SU-DHL-6 (cell line): ENCODE results near the gene PLA2G5.
"Not testable (repeated sequence)": the region's sequence is repeated elsewhere in the genome, so short reads cannot be mapped to it uniquely, and the experiment has no call there.

Experiments used
- H2AFZ ChIP-seq: fragments of 200-600 bp; sonication (generic); 2 replicates; pipeline ENCODE4 v1.6.1; 2014; ENCODE audit warnings: low read depth, mild to moderate bottlenecking, moderate library complexity, mixed read lengths, antibody characterized with exemption, low read length; ENCODE audit not compliant: severe bottlenecking
- H3F3A ChIP-seq: fragments of 200-600 bp; shearing (Covaris generic); 2 replicates; pipeline ENCODE4 v1.6.0; 2016; ENCODE audit warnings: antibody characterized with exemption, mild to moderate bottlenecking; ENCODE audit not compliant: insufficient read depth
- H3K27ac ChIP-seq: fragments of 200-600 bp; sonication (generic); 2 replicates; pipeline ENCODE4 v1.5.1; 2016; ENCODE audit warnings: low read depth, mild to moderate bottlenecking, low read length, moderate library complexity, mixed read lengths
- H3K27me3 ChIP-seq: fragments of 200-600 bp; sonication (generic), shearing (Covaris generic); 2 replicates; pipeline ENCODE4 v1.6.0; 2014; ENCODE audit warnings: mild to moderate bottlenecking, low read length
- H3K36me3 ChIP-seq: fragments of 200-600 bp; sonication (generic); 2 replicates; pipeline ENCODE4 v1.6.1; 2014; ENCODE audit warnings: mild to moderate bottlenecking, low read length, mixed read lengths
- H3K4me2 ChIP-seq: fragments of 300-600, 200-600 bp; shearing (Covaris generic), sonication (generic); 2 replicates; pipeline ENCODE4 v1.6.0; 2014; ENCODE audit warnings: low read length, low read depth, mild to moderate bottlenecking; ENCODE audit not compliant: poor library complexity, severe bottlenecking
- H3K4me3 ChIP-seq: fragments of 200-600 bp; sonication (generic); 2 replicates; pipeline ENCODE4 v1.5.1; 2014; ENCODE audit warnings: antibody characterized with exemption, low read length, mild to moderate bottlenecking, mixed read lengths; ENCODE audit not compliant: insufficient read depth, poor library complexity, severe bottlenecking
- H3K79me2 ChIP-seq: fragments of 200-600 bp; sonication (generic); 2 replicates; pipeline ENCODE4 v1.6.1; 2014; ENCODE audit warnings: mild to moderate bottlenecking, low read length, moderate library complexity; ENCODE audit not compliant: insufficient read depth
- H3K9ac ChIP-seq: fragments of 200-600 bp; sonication (generic); 2 replicates; pipeline ENCODE4 v1.7.0; 2014; ENCODE audit warnings: mild to moderate bottlenecking, low read length
- H3K9me2 ChIP-seq: fragments of 200-600 bp; sonication (generic); replicated peaks from 2 replicates; pipeline ENCODE4 v1.6.1; 2014; ENCODE audit warnings: low read length; ENCODE audit not compliant: insufficient read depth
- H3K9me3 ChIP-seq: fragments of 200-600 bp; sonication (generic); 2 replicates; pipeline ENCODE4 v1.6.1; 2014; ENCODE audit warnings: low read length, mixed read lengths; ENCODE audit not compliant: insufficient read depth
- H4K20me1 ChIP-seq: fragments of 200-600 bp; sonication (generic); 2 replicates; pipeline ENCODE4 v1.6.1; 2014; ENCODE audit warnings: low read depth, mild to moderate bottlenecking, antibody characterized with exemption, low read length, moderate library complexity, mixed read lengths
- EZH2phosphoT487 ChIP-seq: fragments of 200-600 bp; sonication (generic), shearing (Covaris generic); conservative IDR thresholded peaks from 2 replicates; pipeline ENCODE4 v1.6.1; 2018; ENCODE audit warnings: mild to moderate bottlenecking, antibody characterized with exemption, low read length, moderate library complexity, mixed read lengths
- TF ChIP-seq, protein P1 (sequence below): fragments of 200-600 bp; sonication (generic); IDR thresholded peaks from one replicate; pipeline ENCODE4 v1.5.1; 2017; ENCODE audit warnings: antibody characterized with exemption, mild to moderate bottlenecking, low read length, moderate library complexity; ENCODE audit not compliant: insufficient read depth, poor library complexity, severe bottlenecking

PLA2G5 gene

DNA sequence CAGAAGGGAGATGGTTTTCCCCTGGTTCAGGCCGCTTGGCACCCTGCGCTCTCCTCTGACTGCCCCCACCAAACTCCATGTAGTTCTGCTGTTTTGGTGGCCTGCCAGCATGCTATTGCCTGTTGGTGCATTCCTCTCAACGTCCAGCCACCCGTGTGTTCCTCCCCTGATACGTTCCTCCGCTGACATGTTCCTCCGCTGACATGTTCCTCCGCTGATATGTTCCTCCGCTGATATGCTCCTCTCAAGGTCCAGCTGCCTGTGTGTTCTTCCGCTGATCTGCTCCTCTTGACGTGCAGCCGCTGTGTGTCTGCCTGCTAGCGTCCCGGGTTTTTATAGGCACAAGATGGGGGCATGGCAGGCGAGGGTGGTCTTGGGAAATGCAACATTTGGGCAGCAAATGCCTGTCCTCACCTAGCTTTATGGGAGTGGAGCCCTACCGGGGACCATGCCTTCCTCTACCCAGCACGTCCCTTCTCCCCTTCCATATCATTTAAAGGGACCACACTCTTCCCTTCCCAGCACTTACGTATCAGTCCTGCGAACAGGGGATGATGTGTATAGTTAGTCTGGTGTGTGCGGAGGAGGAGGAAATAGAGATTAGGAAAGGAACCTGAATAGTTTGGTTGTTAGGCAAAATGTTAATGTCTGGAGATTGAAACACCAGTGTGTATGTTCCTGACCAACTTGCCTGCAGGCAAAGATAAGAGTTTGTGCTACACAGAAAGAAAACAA is 40.6 kb upstream of the PLA2G5 start:
- no peak for TF ChIP-seq EZH2phosphoT487
- TF ChIP-seq, protein P1, sequence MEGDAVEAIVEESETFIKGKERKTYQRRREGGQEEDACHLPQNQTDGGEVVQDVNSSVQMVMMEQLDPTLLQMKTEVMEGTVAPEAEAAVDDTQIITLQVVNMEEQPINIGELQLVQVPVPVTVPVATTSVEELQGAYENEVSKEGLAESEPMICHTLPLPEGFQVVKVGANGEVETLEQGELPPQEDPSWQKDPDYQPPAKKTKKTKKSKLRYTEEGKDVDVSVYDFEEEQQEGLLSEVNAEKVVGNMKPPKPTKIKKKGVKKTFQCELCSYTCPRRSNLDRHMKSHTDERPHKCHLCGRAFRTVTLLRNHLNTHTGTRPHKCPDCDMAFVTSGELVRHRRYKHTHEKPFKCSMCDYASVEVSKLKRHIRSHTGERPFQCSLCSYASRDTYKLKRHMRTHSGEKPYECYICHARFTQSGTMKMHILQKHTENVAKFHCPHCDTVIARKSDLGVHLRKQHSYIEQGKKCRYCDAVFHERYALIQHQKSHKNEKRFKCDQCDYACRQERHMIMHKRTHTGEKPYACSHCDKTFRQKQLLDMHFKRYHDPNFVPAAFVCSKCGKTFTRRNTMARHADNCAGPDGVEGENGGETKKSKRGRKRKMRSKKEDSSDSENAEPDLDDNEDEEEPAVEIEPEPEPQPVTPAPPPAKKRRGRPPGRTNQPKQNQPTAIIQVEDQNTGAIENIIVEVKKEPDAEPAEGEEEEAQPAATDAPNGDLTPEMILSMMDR, result no peak
- H3K27ac ChIP-seq, result no peak overlapping the region

DNA sequence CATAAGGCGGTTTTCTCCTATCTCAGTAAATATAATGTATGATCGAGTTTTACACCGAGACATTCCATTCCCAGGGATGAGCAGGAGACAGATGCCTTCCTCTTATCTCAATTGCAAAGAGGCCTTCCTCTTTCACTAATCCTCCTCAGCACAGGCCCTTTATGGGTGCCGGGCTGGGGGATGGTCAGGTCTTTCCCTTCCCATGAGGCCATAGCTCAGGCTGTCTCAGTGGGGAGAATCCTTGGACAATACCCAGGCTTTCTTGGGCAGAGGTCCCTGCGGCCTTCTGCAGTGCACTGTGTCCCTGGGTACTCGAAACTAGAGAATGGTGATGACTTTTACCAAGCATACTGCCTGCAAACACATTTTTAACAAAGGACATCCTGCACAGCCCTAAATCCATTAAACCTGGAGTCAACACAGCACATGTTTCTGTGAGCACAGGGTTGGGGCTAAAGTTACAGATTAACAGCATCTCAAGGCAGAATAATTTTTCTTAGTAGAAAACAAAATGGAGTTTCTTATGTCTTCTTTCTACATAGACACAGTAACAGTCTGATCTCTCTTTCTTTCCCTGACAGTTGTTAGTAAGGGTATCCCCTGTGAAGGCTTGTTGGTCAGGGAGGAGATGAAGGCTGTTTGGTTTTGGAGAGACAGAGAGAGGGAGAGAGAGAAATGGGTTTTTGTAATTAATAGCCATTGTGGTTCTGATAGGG is 39.4 kb upstream of the PLA2G5 start:
- H3K9ac ChIP-seq, H3F3A ChIP-seq, H3K27ac ChIP-seq, H2AFZ ChIP-seq, H4K20me1 ChIP-seq, H3K4me3 ChIP-seq, H3K4me2 ChIP-seq, H3K9me2 ChIP-seq, H3K36me3 ChIP-seq, H3K79me2 ChIP-seq, H3K9me3 ChIP-seq, H3K27me3 ChIP-seq: not testable (repeated sequence)

More for the DNA sequence above, 40.6 kb upstream of the PLA2G5 start:
- Histone ChIP-seq H3K27me3 (no peaks in the 10 kb centered on the region), H3K36me3 (no peaks in the 10 kb centered on the region), H3F3A (no peaks in the 10 kb centered on the region), H3K4me2 (no peak overlapping the region), H3K9me3 (no peaks in the 10 kb centered on the region), H3K9me2 (no peaks in the 10 kb centered on the region; the same call in 1 of the 2 replicates), H3K9ac (no peak overlapping the region), H3K4me3 (no peak overlapping the region), H4K20me1 (no peaks in the 10 kb centered on the region), H3K79me2 (no peaks in the 10 kb centered on the region), H2AFZ (no peak overlapping the region)

DNA sequence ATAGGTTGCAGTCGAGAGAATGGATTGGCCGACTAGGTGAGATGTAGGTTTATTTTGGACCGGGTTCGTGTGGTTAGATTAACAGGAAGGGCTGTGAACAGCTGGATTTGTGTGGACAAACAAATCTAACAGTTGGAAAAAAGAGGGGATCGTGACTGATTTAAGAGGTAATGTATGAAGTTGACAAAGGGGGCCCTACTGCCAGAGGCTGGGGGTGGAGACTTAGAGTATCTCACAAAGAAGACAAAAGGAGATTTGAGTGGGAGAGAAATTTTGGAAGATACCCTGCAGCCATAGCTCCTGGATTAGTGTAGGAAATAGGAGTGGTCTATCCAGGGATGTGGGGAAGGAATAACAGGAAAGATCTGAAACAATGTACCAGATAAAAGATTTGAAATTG is 38.8 kb upstream of the PLA2G5 start:
- H3K27me3 ChIP-seq, result no peaks in the 10 kb centered on the region
- H3K9ac ChIP-seq, result no peak overlapping the region
- no peaks in the 10 kb centered on the region for H3K79me2 ChIP-seq
- no peak overlapping the region for H3K27ac ChIP-seq
- H3K4me2 ChIP-seq, result no peak overlapping the region
- H2AFZ ChIP-seq, result no peak overlapping the region
- no peak overlapping the region for H3K4me3 ChIP-seq
- TF ChIP-seq, protein P1, result no peak
- no peak for TF ChIP-seq EZH2phosphoT487
- H3K9me2 ChIP-seq, result no peaks in the 10 kb centered on the region; the same call in 1 of the 2 replicates
- H3K9me3 ChIP-seq, result no peaks in the 10 kb centered on the region
- no peaks in the 10 kb centered on the region for H3K36me3 ChIP-seq
- no peaks in the 10 kb centered on the region for H3F3A ChIP-seq
- H4K20me1 ChIP-seq, result no peaks in the 10 kb centered on the region

DNA sequence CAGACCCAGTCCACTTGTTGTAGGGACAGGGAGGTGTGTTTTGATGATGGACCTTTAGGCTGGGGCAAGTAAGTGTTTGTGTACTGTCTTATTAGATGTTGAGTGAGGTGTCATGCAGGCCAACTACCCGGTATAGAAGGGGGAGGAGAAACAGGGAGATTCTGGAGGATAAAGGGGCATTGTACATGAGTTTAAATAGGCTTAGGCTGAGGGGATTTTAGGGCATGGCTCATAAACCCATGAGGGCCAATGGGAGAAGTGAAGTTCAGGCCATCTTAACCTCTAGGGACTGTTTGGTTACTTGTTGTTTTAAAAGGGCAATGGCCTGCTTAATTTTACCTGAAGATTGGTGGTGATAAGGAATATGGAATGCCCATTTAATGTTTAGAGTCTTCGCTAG is 38.2 kb upstream of the PLA2G5 start:
- H3K36me3 ChIP-seq, result no peaks in the 10 kb centered on the region
- no peaks in the 10 kb centered on the region for H3K27me3 ChIP-seq
- no peak overlapping the region for H3K9ac ChIP-seq
- TF ChIP-seq, protein P1, result no peak
- TF ChIP-seq EZH2phosphoT487, result no peak
- no peaks in the 10 kb centered on the region for H3K9me3 ChIP-seq
- H3K79me2 ChIP-seq, result no peaks in the 10 kb centered on the region
- no peak overlapping the region for H3K4me3 ChIP-seq
- no peak overlapping the region for H3K27ac ChIP-seq
- H4K20me1 ChIP-seq, result no peaks in the 10 kb centered on the region
- no peaks in the 10 kb centered on the region for H3F3A ChIP-seq
- H3K9me2 ChIP-seq, result no peaks in the 10 kb centered on the region; the same call in 1 of the 2 replicates
- H2AFZ ChIP-seq, result no peak overlapping the region
- H3K4me2 ChIP-seq, result no peak overlapping the region
